Activated CD4-positive, alpha-beta T cell treated with anti-CD3 and anti-CD28 coated beads, Interleukin-2, amount 10 ng/mL, durations not matched to agents 7 days and 5 days (primary cell): ENCODE data around the gene KLHL15. TPM values are rescaled to one million over a fixed set of nuclear protein-coding genes. Genes with fewer than 3 reads are reported as not detected.

Source experiments
- CTCF ChIA-PET: fragments of 350-600 bp; sonication (Branson Sonifier 250); formaldehyde crosslinking; loops from one replicate; lab custom pipeline; 2021; ENCODE audit warnings: antibody characterized with exemption; lab: Charles Lee
- POLR2A ChIA-PET: fragments of 350-600 bp; sonication (Branson Sonifier 250); formaldehyde crosslinking; loops from one replicate; lab custom pipeline; 2021; ENCODE audit warnings: antibody characterized with exemption; lab: Charles Lee
- DNase-seq: peaks from one replicate; pipeline ENCODE4 v3.0.0-alpha.2; 2020
- H3K27ac Mint-ChIP-seq: one replicate; pipeline ENCODE4 v1.8.0; 2021; ENCODE audit warnings: mild to moderate bottlenecking, moderate library complexity, mixed read lengths
- H3K27me3 Mint-ChIP-seq: one replicate; pipeline ENCODE4 v1.8.0; 2021; ENCODE audit warnings: mixed read lengths
- H3K36me3 Mint-ChIP-seq: one replicate; pipeline ENCODE4 v1.8.0; 2021; ENCODE audit warnings: low read depth, mixed read lengths
- H3K4me1 Mint-ChIP-seq: one replicate; pipeline ENCODE4 v1.8.0; 2021; ENCODE audit warnings: mixed read lengths
- H3K4me3 Mint-ChIP-seq: one replicate; pipeline ENCODE4 v1.8.0; 2021; ENCODE audit warnings: mild to moderate bottlenecking, moderate library complexity, mixed read lengths
- H3K9me3 Mint-ChIP-seq: one replicate; pipeline ENCODE4 v1.8.0; 2021; ENCODE audit warnings: mixed read lengths
- total RNA-seq, 2 experiments: library from RNA; stranded (reverse); gene quantifications; one replicate each; pipeline ENCODE4 v1.2.3, GENCODE V29; 2021

KLHL15 gene
- total RNA-seq, 2 experiments from 2014 or later: 8.6 to 9.6 TPM

GRCh38 chrX:23936180-23936579 lies 90.8 kb downstream of the KLHL15 start:
- POLR2A ChIA-PET: no interaction called here
- H3K4me3 Mint-ChIP-seq: no peak overlapping the region
- H3K9me3 Mint-ChIP-seq: no peaks in the 10 kb centered on the region
- no peaks in the 10 kb centered on the region for H3K36me3 Mint-ChIP-seq
- H3K27ac Mint-ChIP-seq: no peak overlapping the region
- CTCF ChIA-PET: no interaction called here
- no peaks in the 10 kb centered on the region for H3K27me3 Mint-ChIP-seq
- DNase-seq: no peak
- peaks cover 13% of the 10 kb centered on the region for H3K4me1 Mint-ChIP-seq

DNA sequence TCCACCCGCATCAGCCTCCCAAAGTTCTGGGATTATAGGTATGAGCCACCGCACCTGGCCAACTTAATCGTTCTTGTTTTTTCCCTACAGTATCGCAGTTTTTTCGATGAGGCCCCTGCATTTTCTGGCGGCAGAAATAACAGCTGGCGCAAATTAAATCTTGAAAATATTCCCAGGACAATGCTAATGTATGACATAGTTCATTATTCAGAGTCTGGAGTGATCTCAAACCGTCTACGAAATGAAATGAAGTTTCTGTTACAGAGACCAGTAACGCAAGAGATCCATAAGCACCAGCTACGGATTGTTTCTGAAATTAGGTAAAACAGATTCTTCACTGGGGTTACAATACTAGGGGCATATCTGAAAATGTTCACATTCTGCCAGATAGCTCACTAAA lies 91.9 kb downstream of the KLHL15 start:
- H3K9me3 Mint-ChIP-seq: no peaks in the 10 kb centered on the region
- POLR2A ChIA-PET: no interaction called here
- CTCF ChIA-PET: interaction anchor here (0.6 kb wide), 1 partner anchor 119 kb away, joined by 3 read pairs; the partner anchor contains the start of gene EIF2S3
- no peak overlapping the region for H3K4me3 Mint-ChIP-seq
- no peak overlapping the region for H3K27ac Mint-ChIP-seq
- no peaks in the 10 kb centered on the region for H3K27me3 Mint-ChIP-seq
- peaks cover 17% of the 10 kb centered on the region for H3K4me1 Mint-ChIP-seq
- no peaks in the 10 kb centered on the region for H3K36me3 Mint-ChIP-seq
- DNase-seq: no peak

Other genes starting within 250 kb of the KLHL15 start
- gene SAT1, start 244.0 kb downstream of the KLHL15 start, total RNA-seq: 10 to 100 TPM; 86.3 to 89.7 TPM
- gene APOO, start 119.2 kb downstream of the KLHL15 start, total RNA-seq: 10 to 100 TPM; 26.6 to 28.5 TPM
- not detected for gene CXorf58, start 119.2 kb downstream of the KLHL15 start, total RNA-seq
- 100 to 1,000 TPM; 199 to 209 TPM for gene EIF2S3, start 27.8 kb upstream of the KLHL15 start, total RNA-seq
- 10 to 100 TPM; 44.6 to 46.0 TPM for gene ZFX, start 122.5 kb upstream of the KLHL15 start, total RNA-seq